HG02970 (cell line): Measurements from ENCODE around the gene SGCG.
"Not testable (repeated sequence)": the region's sequence is repeated elsewhere in the genome, so short reads cannot be mapped to it uniquely, and the experiment has no call there.

Source experiments
- ATAC-seq: cut with Tn5 transposase; IDR thresholded peaks from one replicate; pipeline ENCODE4 v1.9.1; 2021; ENCODE audit warnings: mild to moderate bottlenecking, moderate library complexity, moderate number of reproducible peaks; ENCODE audit not compliant: unreplicated experiment, low FRiP score

Gene SGCG

DNA sequence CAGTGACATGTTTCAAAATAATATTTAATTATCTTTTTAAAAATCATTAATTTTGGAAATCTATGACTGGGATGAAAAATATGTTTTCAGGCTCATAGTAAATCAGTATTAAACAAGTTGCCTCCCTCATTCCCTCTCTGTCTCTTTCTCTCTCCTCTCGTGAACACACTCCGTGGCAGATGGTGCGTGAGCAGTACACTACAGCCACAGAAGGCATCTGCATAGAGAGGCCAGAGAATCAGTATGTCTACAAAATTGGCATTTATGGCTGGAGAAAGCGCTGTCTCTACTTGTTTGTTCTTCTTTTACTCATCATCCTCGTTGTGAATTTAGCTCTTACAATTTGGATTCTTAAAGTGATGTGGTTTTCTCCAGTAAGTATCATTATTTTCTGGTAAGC lies 22.7 kb downstream of the SGCG start:
- ATAC-seq, result no peak

GRCh38 chr13:23205807-23206206 lies 25.0 kb downstream of the SGCG start:
- no peak for ATAC-seq

- ATAC-seq, result no peak
These were observed 31.9 kb downstream of the SGCG start for GRCh38 chr13:23212671-23213070.

GRCh38 chr13:23231241-23231640 lies 50.5 kb downstream of the SGCG start:
- ATAC-seq, result no peak

DNA sequence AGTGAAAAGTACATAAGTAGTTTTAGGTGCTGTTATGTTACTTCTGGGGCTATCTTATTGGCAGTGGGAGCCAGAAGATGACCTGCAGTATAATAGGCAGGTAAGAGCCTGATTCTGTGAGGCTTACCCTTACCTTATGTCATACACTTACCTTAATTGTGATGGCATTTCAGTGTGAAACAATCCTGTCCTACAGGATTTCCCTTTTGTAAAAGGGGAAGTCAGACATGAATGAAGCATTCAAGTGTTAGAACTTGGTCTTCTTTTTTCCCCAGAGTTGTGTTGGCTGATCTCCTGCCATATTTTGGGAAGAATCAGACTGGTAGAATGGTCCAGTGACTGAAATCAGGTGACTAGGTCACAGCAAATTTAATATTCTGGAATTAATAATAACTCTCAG lies 55.2 kb downstream of the SGCG start:
- no peak for ATAC-seq

DNA sequence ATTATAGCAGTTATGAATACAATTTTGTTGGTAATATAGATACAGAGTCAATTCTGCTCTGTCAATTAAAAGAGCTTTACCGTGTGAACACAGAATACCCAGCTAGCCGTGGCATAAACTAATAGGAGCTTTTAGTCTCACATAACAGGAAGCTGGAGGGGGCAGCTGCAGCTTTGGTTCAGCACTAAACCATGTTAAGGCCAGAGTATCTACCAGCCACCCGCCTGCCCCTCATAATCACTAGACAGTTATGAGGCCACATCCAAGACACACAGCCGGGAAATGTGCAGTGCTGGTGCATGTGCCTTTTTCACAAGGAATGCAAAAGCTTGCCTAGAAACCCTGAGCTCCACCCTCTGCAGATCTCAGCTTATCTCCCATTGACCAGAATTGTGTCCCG lies 62.3 kb downstream of the SGCG start:
- ATAC-seq, result no peak

DNA sequence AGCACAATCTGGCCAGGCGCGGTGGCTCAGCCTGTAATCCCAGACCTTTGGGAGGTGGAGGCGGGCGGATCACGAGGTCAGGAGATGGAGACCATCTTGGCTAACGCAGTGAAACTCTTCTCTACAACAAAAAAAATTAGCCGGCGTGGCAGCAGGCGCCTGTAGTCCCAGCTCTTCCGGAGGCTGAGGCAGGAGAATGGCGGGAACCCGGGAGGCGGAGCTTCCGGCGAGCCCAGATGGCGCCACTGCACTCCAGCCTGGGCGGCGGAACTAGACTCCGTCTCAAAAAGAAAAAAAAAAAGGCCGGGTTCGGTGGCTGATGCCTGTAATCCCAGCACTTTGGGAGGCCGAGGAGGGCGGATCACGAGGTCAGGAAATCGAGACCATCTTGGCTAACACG lies 67.6 kb downstream of the SGCG start:
- ATAC-seq, result not testable (repeated sequence)

GRCh38 chr13:23254506-23254905 lies 73.7 kb downstream of the SGCG start:
- no peak for ATAC-seq

DNA sequence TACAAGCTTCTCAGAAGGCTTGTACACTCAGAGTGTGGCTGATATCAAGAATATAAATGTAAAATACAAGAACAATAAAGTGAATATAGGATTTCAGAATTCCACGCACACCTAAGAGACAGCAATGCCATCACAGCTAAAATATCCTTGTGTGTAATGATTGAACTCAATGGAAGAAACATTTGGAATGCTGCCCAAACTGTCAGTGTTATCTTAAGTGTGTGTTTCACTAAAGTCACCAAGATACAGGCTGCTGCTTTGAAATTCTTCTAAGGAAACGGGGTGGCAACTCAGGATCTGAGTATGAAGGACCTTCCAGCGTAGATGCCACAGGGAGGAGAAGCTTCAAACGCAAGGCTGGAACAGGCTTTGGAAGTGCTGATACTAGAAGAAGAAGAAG lies 86.8 kb downstream of the SGCG start:
- ATAC-seq, result no peak

DNA sequence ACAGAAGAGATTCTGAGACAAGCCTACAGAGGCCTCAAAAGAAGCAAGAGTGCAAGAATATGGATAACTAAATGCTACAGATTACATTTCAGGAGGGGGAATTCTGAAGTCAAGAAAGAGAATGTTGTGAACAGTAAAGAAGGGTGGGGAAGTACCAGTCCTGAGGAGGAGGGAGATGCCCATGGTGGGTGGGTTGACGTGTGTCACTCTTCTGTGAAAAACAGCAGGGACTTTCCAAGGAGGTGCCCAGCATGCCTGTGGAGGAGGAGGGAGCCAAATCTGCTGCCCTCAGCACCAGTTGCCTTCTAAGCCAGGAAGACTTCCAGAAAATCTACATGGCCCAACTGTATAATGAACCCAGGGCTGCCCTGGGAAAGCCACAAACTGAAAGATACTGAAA lies 87.7 kb downstream of the SGCG start:
- no peak for ATAC-seq

DNA sequence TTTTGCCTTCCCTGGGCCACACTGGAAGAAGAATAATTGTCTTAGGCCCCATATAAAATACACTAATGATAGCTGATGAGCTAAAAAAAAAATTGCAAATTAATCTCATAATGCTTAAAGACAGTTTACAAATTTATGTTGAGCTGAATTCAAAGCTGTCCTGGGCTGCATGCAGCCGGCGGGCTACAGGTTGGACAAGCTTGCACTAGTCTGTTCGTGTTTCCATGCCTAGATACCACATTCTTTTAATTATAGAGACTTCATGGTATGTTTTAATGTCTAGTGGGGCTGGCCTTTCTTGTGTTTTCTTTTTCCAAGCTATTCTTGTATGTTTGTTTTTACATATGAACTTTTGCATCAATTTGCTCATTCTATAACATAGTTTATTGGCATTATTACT lies 90.6 kb downstream of the SGCG start:
- no peak for ATAC-seq

DNA sequence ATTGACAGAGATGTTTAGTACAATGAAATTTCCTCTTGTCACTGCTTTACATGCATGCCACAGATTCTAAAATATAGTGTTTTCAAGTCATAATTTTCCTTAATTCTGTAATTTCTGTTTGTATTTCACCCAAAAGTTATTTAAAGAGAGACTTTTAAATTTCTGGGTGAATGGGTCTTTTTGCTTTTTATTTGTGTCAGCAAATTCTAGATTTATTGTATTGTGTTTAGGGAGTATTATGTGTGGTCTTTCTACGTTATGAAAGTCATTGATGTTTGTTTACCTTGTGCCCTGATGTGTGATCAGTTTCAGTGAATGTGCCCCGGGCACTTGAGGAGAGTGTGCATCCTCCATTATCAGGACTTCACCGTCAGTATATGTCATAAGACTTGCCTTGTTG lies 92.7 kb downstream of the SGCG start:
- no peak for ATAC-seq

DNA sequence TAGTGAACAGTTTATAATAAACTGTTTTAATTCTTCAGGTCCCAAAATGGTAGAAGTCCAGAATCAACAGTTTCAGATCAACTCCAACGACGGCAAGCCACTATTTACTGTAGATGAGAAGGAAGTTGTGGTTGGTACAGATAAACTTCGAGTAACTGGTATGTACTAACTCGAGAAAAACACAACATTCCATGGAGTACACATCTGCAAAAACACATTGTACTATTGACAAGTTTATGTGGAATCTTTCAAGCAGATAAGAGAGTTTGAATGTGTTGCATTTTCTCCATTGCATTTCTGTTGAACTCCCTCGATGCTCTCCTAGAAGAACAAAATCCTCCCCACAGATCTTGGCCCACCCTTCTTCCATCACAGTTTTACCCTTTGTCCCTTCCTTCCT lies 98.5 kb downstream of the SGCG start:
- no peak for ATAC-seq

- ATAC-seq, result no peak
These were observed 107.8 kb downstream of the SGCG start for GRCh38 chr13:23288564-23288963.

DNA sequence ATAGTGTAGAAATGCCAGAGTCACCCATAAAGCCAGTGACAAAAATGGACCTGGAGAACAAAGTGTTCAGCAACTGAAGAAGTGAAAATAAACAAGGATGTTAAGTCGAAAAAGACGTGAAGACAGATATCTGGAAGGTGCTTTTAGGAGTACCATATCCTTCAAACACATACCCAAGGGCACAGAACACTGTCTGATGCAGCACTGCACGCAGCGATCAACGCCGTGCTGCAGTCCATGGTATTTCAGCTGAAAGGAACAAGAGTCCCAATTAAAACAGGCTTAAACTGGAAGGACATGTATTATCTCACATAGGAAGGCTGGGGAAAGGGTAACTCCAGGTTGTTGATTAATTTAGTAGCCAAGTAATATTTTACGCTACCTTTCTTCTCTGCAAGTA lies 108.2 kb downstream of the SGCG start:
- no peak for ATAC-seq

DNA sequence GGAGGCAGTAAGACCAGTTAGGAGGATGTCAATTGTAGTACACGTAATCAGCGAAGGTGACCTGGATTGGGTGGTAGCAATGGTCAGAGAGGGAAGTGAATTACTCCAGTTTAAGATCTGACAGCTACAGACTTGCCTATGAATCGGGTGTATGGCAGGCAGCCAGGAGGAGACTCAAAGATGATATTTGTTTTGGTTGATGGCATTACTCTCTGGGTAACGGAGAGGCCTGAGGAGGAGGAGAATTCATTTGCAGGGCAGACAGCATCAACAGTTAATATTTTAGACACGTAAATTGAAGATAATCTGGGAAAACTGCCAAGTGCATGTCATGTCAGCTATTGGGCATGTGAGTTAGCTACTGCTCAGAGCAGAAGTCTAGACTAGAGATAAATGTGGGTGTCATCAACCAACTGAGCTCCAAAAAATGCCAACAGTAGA lies 109.2 kb downstream of the SGCG start:
- no peak for ATAC-seq

GRCh38 chr13:23292586-23292985 lies 111.8 kb downstream of the SGCG start:
- ATAC-seq, result no peak

DNA sequence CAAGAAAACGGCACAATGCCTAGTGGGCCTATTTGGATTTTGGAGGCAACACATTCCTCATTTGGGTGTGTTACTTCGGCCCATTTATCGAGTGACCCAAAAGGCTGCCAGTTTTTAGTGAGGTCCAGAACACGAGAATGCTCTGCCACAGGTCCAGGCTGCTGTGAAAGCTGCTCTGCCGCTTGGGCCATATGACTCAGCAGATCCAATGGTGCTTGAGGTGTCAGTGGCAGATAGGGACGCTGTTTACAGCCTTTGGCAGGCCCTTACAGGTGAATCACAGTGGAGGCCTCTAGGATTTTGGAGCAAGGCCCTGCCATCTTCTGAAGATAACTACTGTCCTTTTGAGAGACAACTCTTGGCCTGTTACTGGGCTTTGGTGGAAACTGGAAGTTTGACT lies 134.1 kb downstream of the SGCG start:
- not testable (repeated sequence) for ATAC-seq

DNA sequence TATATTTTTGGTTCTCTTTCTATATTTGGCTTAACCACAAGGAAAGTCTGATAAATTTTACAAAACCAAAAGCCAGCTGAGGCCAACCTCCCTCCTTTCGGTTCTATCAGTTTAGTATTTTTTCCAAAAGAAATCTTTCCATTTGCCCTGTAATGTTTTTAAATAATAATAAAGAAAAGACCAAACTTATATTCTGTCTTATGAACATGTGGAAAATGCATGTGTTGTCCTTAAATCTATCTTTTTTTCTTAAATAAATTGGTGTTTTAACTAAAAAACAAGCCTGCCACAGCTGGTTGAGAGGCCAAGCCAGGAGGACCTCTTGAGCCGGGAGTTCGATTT lies 139.1 kb downstream of the SGCG start:
- no peak for ATAC-seq

DNA sequence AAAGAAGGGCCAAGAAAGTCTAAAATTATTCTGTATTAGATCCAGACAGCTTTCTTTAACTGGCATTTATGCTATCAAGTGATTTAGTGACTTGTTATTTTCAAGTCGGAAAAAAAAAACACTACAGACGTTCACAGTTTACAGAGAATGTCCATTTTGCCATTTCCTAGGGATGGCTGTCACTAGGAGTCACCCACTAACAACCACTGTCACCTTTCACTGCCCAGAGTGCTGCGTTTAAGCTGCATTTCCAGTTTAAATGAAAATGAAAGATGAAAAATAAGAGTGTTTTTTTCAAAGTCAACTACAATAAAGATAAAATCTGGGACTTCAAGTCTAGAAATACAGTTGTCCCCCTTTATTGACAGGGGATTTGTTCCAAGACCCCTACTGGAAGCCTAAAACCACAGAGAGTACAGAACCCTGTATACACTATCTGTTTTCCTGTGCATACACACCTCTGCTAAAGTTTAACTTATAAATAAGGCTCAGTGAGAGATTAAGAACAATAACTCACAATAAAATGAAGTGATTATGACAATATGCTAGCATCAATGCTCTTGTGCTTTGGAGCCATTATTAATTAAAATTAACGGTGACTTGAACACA lies 140.3 kb downstream of the SGCG start:
- ATAC-seq, result no peak

GRCh38 chr13:23321535-23322241 lies 140.9 kb downstream of the SGCG start:
- peak; percentile 60 for ATAC-seq
